GM19328 (cell line): ENCODE results near the gene RNF220.
"Not testable (repeated sequence)": the region's sequence is repeated elsewhere in the genome, so short reads cannot be mapped to it uniquely, and the experiment has no call there.

Experiments used
- ATAC-seq: cut with Tn5 transposase; IDR thresholded peaks from one replicate; pipeline ENCODE4 v1.9.1; 2021; ENCODE audit warnings: mild to moderate bottlenecking, moderate library complexity; ENCODE audit not compliant: unreplicated experiment

Gene RNF220

GRCh38 chr1:44695671-44696070 is 290.6 kb downstream of the RNF220 start:
- no peak for ATAC-seq

GRCh38 chr1:44696101-44696500 is 291.0 kb downstream of the RNF220 start:
- no peak for ATAC-seq

GRCh38 chr1:44696789-44697345 is 291.8 kb downstream of the RNF220 start:
- no peak for ATAC-seq

GRCh38 chr1:44698138-44698537 is 293.1 kb downstream of the RNF220 start:
- no peak for ATAC-seq

GRCh38 chr1:44699375-44699774 is 294.3 kb downstream of the RNF220 start:
- not testable (repeated sequence) for ATAC-seq

GRCh38 chr1:44700573-44700972 is 295.5 kb downstream of the RNF220 start:
- no peak for ATAC-seq

- no peak for ATAC-seq
These were observed 296.1 kb downstream of the RNF220 start for GRCh38 chr1:44701141-44701573.
